ENCODE measurements around the gene EFCAB6.

Gene EFCAB6

DNA sequence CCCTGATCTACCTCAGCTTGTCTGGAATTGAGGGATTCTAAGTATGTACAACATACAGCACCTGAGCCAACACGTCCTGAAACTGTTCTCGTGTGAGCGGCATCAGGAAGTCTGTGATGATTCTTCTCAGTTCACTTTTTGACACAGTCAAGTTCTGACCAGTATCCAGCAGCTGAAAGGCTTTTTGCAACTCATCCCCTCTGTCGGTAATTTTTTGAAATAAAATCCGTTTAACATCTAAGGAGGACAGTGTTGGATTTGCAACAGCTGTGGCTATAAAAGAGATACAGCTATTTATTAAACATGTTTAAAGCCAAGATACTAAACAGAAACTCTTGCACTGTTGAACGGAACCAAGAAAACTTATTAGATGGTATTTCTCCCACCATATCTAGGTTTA lies 39.3 kb downstream of the EFCAB6 start:
- Histone ChIP-seq H3K9me3 (ENCODE audit: low read length) (no peaks in the 10 kb centered on the region), H3K4me1 (ENCODE audit: insufficient read depth, low read length, severe bottlenecking) (no peaks in the 10 kb centered on the region), H3K4me3 (ENCODE audit: low read depth, low read length, poor library complexity, severe bottlenecking) (no peak overlapping the region), H3K27me3 (ENCODE audit: insufficient read depth, low read length) (no peaks in the 10 kb centered on the region), H3K27ac (ENCODE audit: low read depth, low read length, poor library complexity, severe bottlenecking) (no peak overlapping the region), H3K9me2 (ENCODE audit: low read depth, low read length) (no peaks in the 10 kb centered on the region), H3K79me2 (ENCODE audit: insufficient read depth, low read length) (no peaks in the 10 kb centered on the region), H3K4me2 (ENCODE audit: low read length) (no peak overlapping the region), H4K20me1 (ENCODE audit: insufficient read depth, low read length) (no peaks in the 10 kb centered on the region), H3K9ac (ENCODE audit: low read length) (no peak overlapping the region), H2AFZ (ENCODE audit: low read length) (no peak overlapping the region), H3K36me3 (ENCODE audit: insufficient read depth, low read length) (no peaks in the 10 kb centered on the region), H3F3A (ENCODE audit: insufficient read depth, low read length) (no peaks in the 10 kb centered on the region)
- TF ChIP-seq EZH2 (IDR thresholded peaks at IDR 0.05; ENCODE audit: borderline replicate concordance, low read length) = no peak
- TF ChIP-seq, protein P1, sequence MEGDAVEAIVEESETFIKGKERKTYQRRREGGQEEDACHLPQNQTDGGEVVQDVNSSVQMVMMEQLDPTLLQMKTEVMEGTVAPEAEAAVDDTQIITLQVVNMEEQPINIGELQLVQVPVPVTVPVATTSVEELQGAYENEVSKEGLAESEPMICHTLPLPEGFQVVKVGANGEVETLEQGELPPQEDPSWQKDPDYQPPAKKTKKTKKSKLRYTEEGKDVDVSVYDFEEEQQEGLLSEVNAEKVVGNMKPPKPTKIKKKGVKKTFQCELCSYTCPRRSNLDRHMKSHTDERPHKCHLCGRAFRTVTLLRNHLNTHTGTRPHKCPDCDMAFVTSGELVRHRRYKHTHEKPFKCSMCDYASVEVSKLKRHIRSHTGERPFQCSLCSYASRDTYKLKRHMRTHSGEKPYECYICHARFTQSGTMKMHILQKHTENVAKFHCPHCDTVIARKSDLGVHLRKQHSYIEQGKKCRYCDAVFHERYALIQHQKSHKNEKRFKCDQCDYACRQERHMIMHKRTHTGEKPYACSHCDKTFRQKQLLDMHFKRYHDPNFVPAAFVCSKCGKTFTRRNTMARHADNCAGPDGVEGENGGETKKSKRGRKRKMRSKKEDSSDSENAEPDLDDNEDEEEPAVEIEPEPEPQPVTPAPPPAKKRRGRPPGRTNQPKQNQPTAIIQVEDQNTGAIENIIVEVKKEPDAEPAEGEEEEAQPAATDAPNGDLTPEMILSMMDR (IDR thresholded peaks at IDR 0.05; ENCODE audit: low read length) = no peak

DNA sequence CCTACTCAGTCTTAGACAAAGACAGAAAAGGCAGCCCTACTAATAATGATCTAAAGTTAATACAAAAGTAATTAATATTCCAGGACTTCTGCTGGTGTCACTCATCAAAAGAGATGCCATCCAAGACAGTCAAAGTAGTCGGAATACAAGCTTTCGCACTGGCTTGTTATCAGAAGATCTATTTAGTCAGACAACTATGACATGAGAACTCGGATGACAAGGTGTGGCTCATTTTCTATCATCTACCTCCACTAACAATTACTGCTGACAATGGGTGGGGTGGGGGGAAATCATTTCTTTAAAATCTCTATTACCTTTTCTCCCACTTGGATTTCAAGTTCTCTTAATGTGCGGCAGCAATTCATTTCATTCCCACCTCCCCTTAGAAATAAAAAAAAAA lies 56.7 kb downstream of the EFCAB6 start:
- TF ChIP-seq, protein P1 (IDR thresholded peaks at IDR 0.05; ENCODE audit: low read length) = no peak
- TF ChIP-seq EZH2 (IDR thresholded peaks at IDR 0.05; ENCODE audit: borderline replicate concordance, low read length) = no peak
- no peak overlapping the region for H3K4me3 ChIP-seq (ENCODE audit: low read depth, low read length, poor library complexity, severe bottlenecking)
- H3K9ac ChIP-seq (ENCODE audit: low read length) = no peak overlapping the region
- no peaks in the 10 kb centered on the region for H3K27me3 ChIP-seq (ENCODE audit: insufficient read depth, low read length)
- H3K9me2 ChIP-seq (ENCODE audit: low read depth, low read length) = no peaks in the 10 kb centered on the region
- no peaks in the 10 kb centered on the region for H3K9me3 ChIP-seq (ENCODE audit: low read length)
- H2AFZ ChIP-seq (ENCODE audit: low read length) = no peak overlapping the region
- H4K20me1 ChIP-seq (ENCODE audit: insufficient read depth, low read length) = no peaks in the 10 kb centered on the region
- no peaks in the 10 kb centered on the region for H3F3A ChIP-seq (ENCODE audit: insufficient read depth, low read length)
- no peak overlapping the region for H3K4me2 ChIP-seq (ENCODE audit: low read length)
- H3K4me1 ChIP-seq (ENCODE audit: insufficient read depth, low read length, severe bottlenecking) = no peaks in the 10 kb centered on the region
- H3K27ac ChIP-seq (ENCODE audit: low read depth, low read length, poor library complexity, severe bottlenecking) = no peak overlapping the region
- H3K36me3 ChIP-seq (ENCODE audit: insufficient read depth, low read length) = no peaks in the 10 kb centered on the region
- H3K79me2 ChIP-seq (ENCODE audit: insufficient read depth, low read length) = no peaks in the 10 kb centered on the region

DNA sequence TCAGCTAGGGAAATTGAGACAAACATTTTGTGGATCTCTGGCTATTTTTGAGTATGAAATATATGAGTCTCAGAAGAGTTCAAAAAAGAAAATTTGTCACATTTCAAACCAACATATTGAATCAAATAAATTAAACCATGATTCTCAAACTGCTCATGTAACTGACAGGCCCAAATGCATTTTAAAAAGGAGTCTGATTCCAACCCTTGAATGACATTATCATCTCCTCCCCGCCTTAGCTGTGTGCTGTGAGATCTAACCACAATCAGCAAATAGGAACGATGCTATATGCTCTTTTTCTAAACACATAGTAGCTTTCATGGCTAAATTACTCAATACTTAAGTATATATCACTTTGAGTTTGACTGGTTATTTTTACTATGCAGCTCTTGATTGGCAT lies 57.1 kb downstream of the EFCAB6 start:
- no peaks in the 10 kb centered on the region for H3F3A ChIP-seq (ENCODE audit: insufficient read depth, low read length)
- H3K4me1 ChIP-seq (ENCODE audit: insufficient read depth, low read length, severe bottlenecking) = no peaks in the 10 kb centered on the region
- H2AFZ ChIP-seq (ENCODE audit: low read length) = no peak overlapping the region
- H4K20me1 ChIP-seq (ENCODE audit: insufficient read depth, low read length) = no peaks in the 10 kb centered on the region
- no peaks in the 10 kb centered on the region for H3K79me2 ChIP-seq (ENCODE audit: insufficient read depth, low read length)
- H3K9me2 ChIP-seq (ENCODE audit: low read depth, low read length) = no peaks in the 10 kb centered on the region
- TF ChIP-seq EZH2 (IDR thresholded peaks at IDR 0.05; ENCODE audit: borderline replicate concordance, low read length) = no peak
- TF ChIP-seq, protein P1 (IDR thresholded peaks at IDR 0.05; ENCODE audit: low read length) = no peak
- H3K4me2 ChIP-seq (ENCODE audit: low read length) = no peak overlapping the region
- no peak overlapping the region for H3K9ac ChIP-seq (ENCODE audit: low read length)
- no peaks in the 10 kb centered on the region for H3K36me3 ChIP-seq (ENCODE audit: insufficient read depth, low read length)
- no peaks in the 10 kb centered on the region for H3K9me3 ChIP-seq (ENCODE audit: low read length)
- no peaks in the 10 kb centered on the region for H3K27me3 ChIP-seq (ENCODE audit: insufficient read depth, low read length)
- no peak overlapping the region for H3K4me3 ChIP-seq (ENCODE audit: low read depth, low read length, poor library complexity, severe bottlenecking)
- H3K27ac ChIP-seq (ENCODE audit: low read depth, low read length, poor library complexity, severe bottlenecking) = no peak overlapping the region
